ENCODE data around the gene ADAMTSL1. TPM values are rescaled to one million over a fixed set of nuclear protein-coding genes. Genes with fewer than 3 reads are reported as not detected.

Gene ADAMTSL1, protein sequence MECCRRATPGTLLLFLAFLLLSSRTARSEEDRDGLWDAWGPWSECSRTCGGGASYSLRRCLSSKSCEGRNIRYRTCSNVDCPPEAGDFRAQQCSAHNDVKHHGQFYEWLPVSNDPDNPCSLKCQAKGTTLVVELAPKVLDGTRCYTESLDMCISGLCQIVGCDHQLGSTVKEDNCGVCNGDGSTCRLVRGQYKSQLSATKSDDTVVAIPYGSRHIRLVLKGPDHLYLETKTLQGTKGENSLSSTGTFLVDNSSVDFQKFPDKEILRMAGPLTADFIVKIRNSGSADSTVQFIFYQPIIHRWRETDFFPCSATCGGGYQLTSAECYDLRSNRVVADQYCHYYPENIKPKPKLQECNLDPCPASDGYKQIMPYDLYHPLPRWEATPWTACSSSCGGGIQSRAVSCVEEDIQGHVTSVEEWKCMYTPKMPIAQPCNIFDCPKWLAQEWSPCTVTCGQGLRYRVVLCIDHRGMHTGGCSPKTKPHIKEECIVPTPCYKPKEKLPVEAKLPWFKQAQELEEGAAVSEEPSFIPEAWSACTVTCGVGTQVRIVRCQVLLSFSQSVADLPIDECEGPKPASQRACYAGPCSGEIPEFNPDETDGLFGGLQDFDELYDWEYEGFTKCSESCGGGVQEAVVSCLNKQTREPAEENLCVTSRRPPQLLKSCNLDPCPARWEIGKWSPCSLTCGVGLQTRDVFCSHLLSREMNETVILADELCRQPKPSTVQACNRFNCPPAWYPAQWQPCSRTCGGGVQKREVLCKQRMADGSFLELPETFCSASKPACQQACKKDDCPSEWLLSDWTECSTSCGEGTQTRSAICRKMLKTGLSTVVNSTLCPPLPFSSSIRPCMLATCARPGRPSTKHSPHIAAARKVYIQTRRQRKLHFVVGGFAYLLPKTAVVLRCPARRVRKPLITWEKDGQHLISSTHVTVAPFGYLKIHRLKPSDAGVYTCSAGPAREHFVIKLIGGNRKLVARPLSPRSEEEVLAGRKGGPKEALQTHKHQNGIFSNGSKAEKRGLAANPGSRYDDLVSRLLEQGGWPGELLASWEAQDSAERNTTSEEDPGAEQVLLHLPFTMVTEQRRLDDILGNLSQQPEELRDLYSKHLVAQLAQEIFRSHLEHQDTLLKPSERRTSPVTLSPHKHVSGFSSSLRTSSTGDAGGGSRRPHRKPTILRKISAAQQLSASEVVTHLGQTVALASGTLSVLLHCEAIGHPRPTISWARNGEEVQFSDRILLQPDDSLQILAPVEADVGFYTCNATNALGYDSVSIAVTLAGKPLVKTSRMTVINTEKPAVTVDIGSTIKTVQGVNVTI (N-terminal part only)
- total RNA-seq (2022; extraction: Qiagen RNA extraction), result 0.03 to 0.11 TPM (median 0.07 TPM) in 5 replicates

DNA sequence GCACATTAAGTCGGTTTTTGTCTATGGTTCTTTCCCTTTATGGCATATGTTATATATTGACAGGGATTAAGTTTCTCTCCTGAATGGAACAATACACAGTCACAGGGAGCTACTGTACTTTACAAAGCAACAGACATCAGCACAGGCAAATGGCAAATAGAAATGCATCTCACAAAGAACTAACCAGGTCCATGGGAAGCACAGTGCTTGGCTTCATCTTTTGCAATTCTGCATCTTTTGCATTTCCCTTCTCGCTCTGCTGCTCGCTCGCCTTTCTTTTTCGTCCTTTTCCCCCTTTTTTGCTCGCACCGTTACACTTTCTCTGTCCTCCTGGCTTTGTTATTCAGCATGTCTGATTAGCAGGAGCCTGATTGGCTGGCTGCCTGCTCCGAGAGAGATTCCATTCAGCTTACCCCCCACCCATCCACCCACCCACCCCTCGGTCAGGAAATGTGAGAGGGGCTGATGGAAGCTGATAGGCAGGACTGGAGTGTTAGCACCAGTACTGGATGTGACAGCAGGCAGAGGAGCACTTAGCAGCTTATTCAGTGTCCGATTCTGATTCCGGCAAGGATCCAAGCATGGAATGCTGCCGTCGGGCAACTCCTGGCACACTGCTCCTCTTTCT lies at the start of gene ADAMTSL1:
ADAMTSL1 (plus strand) TSS at position 502 of the 628 bp plus-strand sequence; CDS start at position 582, 80 bp downstream.

